K562 (cell line): ENCODE measurements around the gene PACSIN3. TPM values are rescaled to one million over a fixed set of nuclear protein-coding genes. Genes with fewer than 3 reads are reported as not detected.

Experiments
- ADNP ChIP-seq: fragments of 200-800 bp; sonication (Bioruptor generic); IDR thresholded peaks from 2 replicates; pipeline ENCODE4 v1.6.1; 2016; ENCODE audit warnings: missing genetic modification characterization, missing compliant biosample characterization
- GTF2F1 ChIP-seq: IDR thresholded peaks from 2 replicates; pipeline ENCODE4 v1.6.1; 2011; ENCODE audit warnings: low read depth, low read length, improper control_type of control experiment
- HMGN3 ChIP-seq: IDR thresholded peaks from 2 replicates; pipeline ENCODE4 v1.6.1; 2011; ENCODE audit warnings: borderline replicate concordance, low read depth, mild to moderate bottlenecking, mixed read lengths, low read length; ENCODE audit not compliant: insufficient read length; ENCODE audit errors: extremely low read depth
- KHSRP ChIP-seq: fragments of 450-650 bp; IDR thresholded peaks from 2 replicates; pipeline ENCODE4 v1.6.1; 2017
- MYC ChIP-seq, 2 experiments: fragments of 250-450 bp in 1 of 2; sonication (Bioruptor Pico) in 1 of 2; IDR thresholded peaks; 2 replicates each; pipeline versions ENCODE4 v1.5.1 to v1.6.1; 2012 to 2021; ENCODE audit warnings: low read depth in 2 of 2, borderline replicate concordance in 1 of 2, improper control_type of control experiment in 1 of 2, low read length in 1 of 2, mild to moderate bottlenecking in 1 of 2, moderate library complexity in 1 of 2
- NR2C1 ChIP-seq, 2 experiments: fragments of 450-650 bp; IDR thresholded peaks; 2 replicates each; pipeline ENCODE4 v1.6.1; 2017; ENCODE audit warnings: mild to moderate bottlenecking in 2 of 2, antibody characterized with exemption in 1 of 2, inconsistent platforms in 1 of 2, missing compliant biosample characterization in 1 of 2, missing genetic modification characterization in 1 of 2
- NRF1 ChIP-seq, 2 experiments: fragments of 450-650 bp; IDR thresholded peaks in 1 of 2; conservative IDR thresholded peaks in 1 of 2; 2 replicates each; pipeline ENCODE4 v1.6.1; 2014; ENCODE audit warnings: mild to moderate bottlenecking in 2 of 2
- POLR2A ChIP-seq: fragments of 450-650 bp; conservative IDR thresholded peaks from 2 replicates; pipeline ENCODE4 v1.6.1; 2016
- RAD21 ChIP-seq, 2 experiments: fragments of 250-450 bp in 1 of 2; fragments of 450-650 bp in 1 of 2; sonication (Bioruptor Pico) in 1 of 2; formaldehyde crosslinking in 1 of 2; IDR thresholded peaks in 1 of 2; conservative IDR thresholded peaks in 1 of 2; 2 replicates each; pipeline versions ENCODE4 v1.4.0 to v1.8.0; 2020 to 2022; ENCODE audit warnings: mild to moderate bottlenecking in 2 of 2, moderate library complexity in 1 of 2
- RBM25 ChIP-seq: fragments of 200-400 bp; formaldehyde crosslinking; IDR thresholded peaks from 2 replicates; pipeline ENCODE4 v1.6.1; 2018; ENCODE audit warnings: low read length, low read depth, moderate library complexity; ENCODE audit not compliant: severe bottlenecking
- SP2 ChIP-seq: IDR thresholded peaks from 2 replicates; pipeline ENCODE4 v1.6.1; 2011; ENCODE audit warnings: mild to moderate bottlenecking, low read depth, low read length, moderate library complexity; ENCODE audit not compliant: poor library complexity, severe bottlenecking; ENCODE audit errors: extremely low read depth
- TAF15 ChIP-seq: fragments of 200-400 bp; formaldehyde crosslinking; IDR thresholded peaks from 2 replicates; pipeline ENCODE4 v1.6.1; 2017; ENCODE audit warnings: mild to moderate bottlenecking, low read depth, low read length, moderate library complexity
- UBTF ChIP-seq, 2 experiments: IDR thresholded peaks; 2 replicates each; pipeline ENCODE4 v1.6.1; 2012; ENCODE audit warnings: improper control_type of control experiment in 2 of 2, low read depth in 2 of 2, low read length in 2 of 2, borderline replicate concordance in 1 of 2
- ZBTB33 ChIP-seq: sonication (generic); formaldehyde crosslinking; IDR thresholded peaks from 2 replicates; pipeline ENCODE4 v1.8.1; 2023; ENCODE audit warnings: mild to moderate bottlenecking, missing genetic modification reagents
- ZNF134 ChIP-seq: fragments of 250-450 bp; sonication (Bioruptor Pico); conservative IDR thresholded peaks from 2 replicates; pipeline ENCODE4 v1.4.0; 2020
- ZNF197 ChIP-seq: fragments of 200-800 bp; sonication (Bioruptor generic); IDR thresholded peaks from 2 replicates; pipeline ENCODE4 v1.6.1; 2016; ENCODE audit warnings: low read depth, missing genetic modification characterization, missing compliant biosample characterization
- ZNF212 ChIP-seq: fragments of 450-650 bp; formaldehyde crosslinking; IDR thresholded peaks from 2 replicates; pipeline ENCODE4 v1.4.0; 2020; ENCODE audit warnings: mild to moderate bottlenecking
- ZNF431 ChIP-seq: sonication (generic); formaldehyde crosslinking; IDR thresholded peaks from 2 replicates; pipeline ENCODE4 v1.8.0; 2022; ENCODE audit warnings: mild to moderate bottlenecking, missing genetic modification reagents
- ZNF589 ChIP-seq: fragments of 200-800 bp; sonication (Bioruptor generic); IDR thresholded peaks from 2 replicates; pipeline ENCODE4 v1.6.1; 2016; ENCODE audit warnings: low read depth, missing genetic modification characterization, missing compliant biosample characterization
- polyA plus RNA-seq, 8 experiments: library from polyadenylated mRNA; depleted of rRNA in 4 of 8; stranded (reverse) in 5 of 8; unstranded in 3 of 8; fragments of >200 nt; fragmentation: Nextera tagmentation in 2 of 8; fragmentation: Illumina TruSeq in 1 of 8; extraction: Ambion mirVana in 2 of 8; extraction: Trizol in 1 of 8; gene quantifications; 2 replicates each; pipeline versions ENCODE4 v1.2.1 to v1.2.3, GENCODE V29; 2011 to 2014; ENCODE audit warnings: inconsistent platforms in 1 of 8, missing spikeins in 1 of 8
- total RNA-seq, 7 experiments: library from RNA; depleted of rRNA in 6 of 7; stranded (reverse); fragments of >200 nt in 6 of 7; fragmentation: Illumina TruSeq in 2 of 7; extraction: Trizol in 2 of 7; gene quantifications; 2 replicates each; pipeline versions ENCODE4 v1.2.1 to v1.2.3, GENCODE V29; 2011 to 2021; ENCODE audit warnings: low replicate concordance in 1 of 7
- TF ChIP-seq, protein P1 (sequence below): fragments of 250-450 bp; sonication (Bioruptor Pico); IDR thresholded peaks from 2 replicates; pipeline ENCODE4 v1.4.0; 2020; ENCODE audit warnings: mild to moderate bottlenecking, moderate library complexity, borderline replicate concordance

Gene PACSIN3
- total and polyA plus RNA-seq, 9 of the 15 experiments (the other 6 are each of a cell fraction or from before 2014, with no cell fraction given), result 0.13 to 18.1 (median 7.1) TPM

- TF ChIP-seq ZNF197 (CRISPR knock-in tag) (no peak), POLR2A (no peak), SP2 (no peak), RBM25 (no peak), ZNF589 (peak; percentile 68; the same call in 1 of the 2 replicates), ZBTB33 (CRISPR knock-in tag) (no peak), UBTF (IDR thresholded peaks at IDR 0.05; ENCODE audit: borderline replicate concordance in 1 of 2, low read depth in 2 of 2, low read length in 2 of 2) (no peak; a peak in 1 of 4 replicates), ZNF134 (0 out of 2 replicates have a peak, but pooled peaks have one; percentile 5), ZNF431 (CRISPR knock-in tag) (no peak), NR2C1 (IDR thresholded peaks at IDR 0.05) (no peak), NR2C1 (tag; IDR thresholded peaks at IDR 0.05) (peak; percentile 79), RAD21 (CRISPR knock-in tag; conservative IDR thresholded peaks at IDR 0.05 in 1 of 2, IDR thresholded peaks at IDR 0.05 in 1 of 2) (peak; percentile 73 to 79), TAF15 (no peak), MYC (IDR thresholded peaks at IDR 0.05; ENCODE audit: low read depth, low read length) (peak; percentile 7; the same call in 1 of the 2 replicates), MYC (CRISPR knock-in tag; IDR thresholded peaks at IDR 0.05; ENCODE audit: borderline replicate concordance, low read depth) (peak; percentile 35; the same call in 1 of the 2 replicates), HMGN3 (peak; percentile 8), KHSRP (no peak), GTF2F1 (no peak), ADNP (no peak), NRF1 (conservative IDR thresholded peaks at IDR 0.05 in 1 of 2, IDR thresholded peaks at IDR 0.05 in 1 of 2) (peak in 1 of 2 experiments; percentile 42; a peak in 1 of 4 replicates), ZNF212 (CRISPR knock-in tag) (no peak)
- TF ChIP-seq, protein P1, sequence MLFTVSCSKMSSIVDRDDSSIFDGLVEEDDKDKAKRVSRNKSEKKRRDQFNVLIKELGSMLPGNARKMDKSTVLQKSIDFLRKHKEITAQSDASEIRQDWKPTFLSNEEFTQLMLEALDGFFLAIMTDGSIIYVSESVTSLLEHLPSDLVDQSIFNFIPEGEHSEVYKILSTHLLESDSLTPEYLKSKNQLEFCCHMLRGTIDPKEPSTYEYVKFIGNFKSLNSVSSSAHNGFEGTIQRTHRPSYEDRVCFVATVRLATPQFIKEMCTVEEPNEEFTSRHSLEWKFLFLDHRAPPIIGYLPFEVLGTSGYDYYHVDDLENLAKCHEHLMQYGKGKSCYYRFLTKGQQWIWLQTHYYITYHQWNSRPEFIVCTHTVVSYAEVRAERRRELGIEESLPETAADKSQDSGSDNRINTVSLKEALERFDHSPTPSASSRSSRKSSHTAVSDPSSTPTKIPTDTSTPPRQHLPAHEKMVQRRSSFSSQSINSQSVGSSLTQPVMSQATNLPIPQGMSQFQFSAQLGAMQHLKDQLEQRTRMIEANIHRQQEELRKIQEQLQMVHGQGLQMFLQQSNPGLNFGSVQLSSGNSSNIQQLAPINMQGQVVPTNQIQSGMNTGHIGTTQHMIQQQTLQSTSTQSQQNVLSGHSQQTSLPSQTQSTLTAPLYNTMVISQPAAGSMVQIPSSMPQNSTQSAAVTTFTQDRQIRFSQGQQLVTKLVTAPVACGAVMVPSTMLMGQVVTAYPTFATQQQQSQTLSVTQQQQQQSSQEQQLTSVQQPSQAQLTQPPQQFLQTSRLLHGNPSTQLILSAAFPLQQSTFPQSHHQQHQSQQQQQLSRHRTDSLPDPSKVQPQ (CRISPR knock-in tag), result peak; percentile 7; the same call in 1 of the 2 replicates
Measured at GRCh38 chr11:47177229-47177845, 8.9 kb downstream of the PACSIN3 start (continued).
